Astrocyte of the cerebellum (primary cell): ENCODE measurements around the gene MAPT.
"Not testable (repeated sequence)": the region's sequence is repeated elsewhere in the genome, so short reads cannot be mapped to it uniquely, and the experiment has no call there.

Experiments used
- DNase-seq: peaks from one replicate; pipeline ENCODE4 v3.0.0-alpha.2; 2011; ENCODE audit warnings: low read depth
- H3K4me3 ChIP-seq: 2 replicates; pipeline ENCODE4 v1.5.1; 2011; ENCODE audit warnings: mild to moderate bottlenecking, low read depth, low read length, moderate library complexity
- in situ Hi-C: cut with HindIII; loops from 2 replicates; pipeline ENCODE4 v1.10.0; 2017; ENCODE audit warnings: low sequenced_read_pairs
- TF ChIP-seq, protein P1 (sequence below): IDR thresholded peaks from 2 replicates; pipeline ENCODE4 v1.5.1; 2012; ENCODE audit warnings: low read length, low read depth, moderate library complexity, mild to moderate bottlenecking; ENCODE audit errors: missing control alignments

Gene MAPT

DNA sequence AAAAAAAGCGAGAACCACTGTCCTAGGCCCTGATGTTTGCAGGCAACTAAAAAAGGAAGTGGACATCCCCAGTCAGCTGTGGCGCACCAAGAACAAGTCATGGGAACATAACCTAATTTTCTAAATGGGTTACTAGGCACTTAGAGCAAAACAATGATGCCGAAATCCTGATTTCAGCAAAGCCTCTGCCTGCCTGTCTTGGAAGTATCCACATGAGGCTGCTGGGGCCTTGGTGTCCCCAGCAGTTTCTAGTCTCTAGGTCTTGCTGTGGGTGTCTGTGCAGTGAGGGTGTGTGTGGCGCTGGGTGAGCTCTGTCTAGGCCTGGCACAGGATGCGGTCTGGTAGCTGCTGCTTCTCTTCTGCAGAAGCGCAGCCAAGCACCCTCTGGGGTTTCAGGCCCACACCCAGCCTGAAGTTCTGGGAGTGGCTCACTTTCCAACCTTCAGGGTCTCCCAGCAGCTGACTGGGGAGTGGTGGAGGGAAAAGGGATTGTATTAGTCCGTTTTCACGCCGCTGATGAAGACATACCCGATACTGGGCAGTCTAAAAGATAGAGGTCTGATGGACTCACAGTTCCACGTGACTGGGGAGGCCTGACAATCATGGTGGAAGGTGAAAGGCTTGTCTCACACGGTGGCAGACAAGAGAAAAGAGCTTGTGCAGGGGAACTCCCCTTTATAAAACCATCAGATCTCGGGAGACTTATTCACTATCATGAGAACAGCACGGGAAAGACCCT lies 125.8 kb downstream of the MAPT start:
- no peak for DNase-seq
- in situ Hi-C loops = no loop called here

DNA sequence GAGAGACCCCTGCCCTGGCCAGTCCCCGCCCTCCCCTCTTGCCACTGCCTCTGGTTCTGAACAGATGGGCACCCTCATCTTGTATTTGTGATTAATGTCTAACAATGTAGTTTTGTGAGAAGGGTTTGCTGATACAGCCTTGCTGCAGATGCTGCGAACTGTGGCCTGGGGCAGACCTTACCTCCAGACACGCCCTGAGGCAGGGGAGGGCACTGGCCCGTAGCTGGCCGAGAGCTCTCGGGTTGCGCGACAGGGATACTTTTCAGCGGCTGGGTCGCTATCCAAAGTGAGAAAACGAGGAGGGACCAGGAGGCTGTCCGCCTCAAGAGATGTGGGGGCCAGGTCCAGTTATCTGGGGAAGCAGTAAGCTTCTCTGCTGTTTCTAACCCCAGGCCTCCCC lies 126.6 kb downstream of the MAPT start:
- H3K4me3 ChIP-seq = no peak overlapping the region
- in situ Hi-C loops = no loop called here
- no peak for DNase-seq
- TF ChIP-seq, protein P1, sequence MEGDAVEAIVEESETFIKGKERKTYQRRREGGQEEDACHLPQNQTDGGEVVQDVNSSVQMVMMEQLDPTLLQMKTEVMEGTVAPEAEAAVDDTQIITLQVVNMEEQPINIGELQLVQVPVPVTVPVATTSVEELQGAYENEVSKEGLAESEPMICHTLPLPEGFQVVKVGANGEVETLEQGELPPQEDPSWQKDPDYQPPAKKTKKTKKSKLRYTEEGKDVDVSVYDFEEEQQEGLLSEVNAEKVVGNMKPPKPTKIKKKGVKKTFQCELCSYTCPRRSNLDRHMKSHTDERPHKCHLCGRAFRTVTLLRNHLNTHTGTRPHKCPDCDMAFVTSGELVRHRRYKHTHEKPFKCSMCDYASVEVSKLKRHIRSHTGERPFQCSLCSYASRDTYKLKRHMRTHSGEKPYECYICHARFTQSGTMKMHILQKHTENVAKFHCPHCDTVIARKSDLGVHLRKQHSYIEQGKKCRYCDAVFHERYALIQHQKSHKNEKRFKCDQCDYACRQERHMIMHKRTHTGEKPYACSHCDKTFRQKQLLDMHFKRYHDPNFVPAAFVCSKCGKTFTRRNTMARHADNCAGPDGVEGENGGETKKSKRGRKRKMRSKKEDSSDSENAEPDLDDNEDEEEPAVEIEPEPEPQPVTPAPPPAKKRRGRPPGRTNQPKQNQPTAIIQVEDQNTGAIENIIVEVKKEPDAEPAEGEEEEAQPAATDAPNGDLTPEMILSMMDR = no peak

More for the DNA sequence above, 125.8 kb downstream of the MAPT start:
- H3K4me3 ChIP-seq = no peak overlapping the region
- TF ChIP-seq, protein P1 = no peak

DNA sequence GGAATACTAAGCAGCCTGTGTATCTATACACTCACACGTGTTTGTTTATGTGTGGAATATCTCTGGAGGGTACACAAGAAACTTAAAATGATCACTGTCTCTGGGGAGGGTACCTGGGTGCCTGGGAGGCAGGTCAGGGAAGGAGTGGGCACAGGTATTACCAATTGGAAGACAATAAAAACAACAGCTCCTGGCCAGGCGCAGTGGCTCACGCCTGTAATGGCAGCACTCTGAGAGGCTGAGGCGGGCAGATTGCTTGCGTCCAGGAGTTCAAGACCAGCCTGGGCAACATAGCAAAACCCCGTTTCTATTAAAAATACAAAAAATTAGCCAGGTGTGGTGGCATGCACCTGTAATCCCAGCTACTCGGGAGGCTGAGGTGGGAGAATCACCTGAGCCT lies 129.0 kb downstream of the MAPT start:
- H3K4me3 ChIP-seq, in situ Hi-C loops, DNase-seq: not testable (repeated sequence)

DNA sequence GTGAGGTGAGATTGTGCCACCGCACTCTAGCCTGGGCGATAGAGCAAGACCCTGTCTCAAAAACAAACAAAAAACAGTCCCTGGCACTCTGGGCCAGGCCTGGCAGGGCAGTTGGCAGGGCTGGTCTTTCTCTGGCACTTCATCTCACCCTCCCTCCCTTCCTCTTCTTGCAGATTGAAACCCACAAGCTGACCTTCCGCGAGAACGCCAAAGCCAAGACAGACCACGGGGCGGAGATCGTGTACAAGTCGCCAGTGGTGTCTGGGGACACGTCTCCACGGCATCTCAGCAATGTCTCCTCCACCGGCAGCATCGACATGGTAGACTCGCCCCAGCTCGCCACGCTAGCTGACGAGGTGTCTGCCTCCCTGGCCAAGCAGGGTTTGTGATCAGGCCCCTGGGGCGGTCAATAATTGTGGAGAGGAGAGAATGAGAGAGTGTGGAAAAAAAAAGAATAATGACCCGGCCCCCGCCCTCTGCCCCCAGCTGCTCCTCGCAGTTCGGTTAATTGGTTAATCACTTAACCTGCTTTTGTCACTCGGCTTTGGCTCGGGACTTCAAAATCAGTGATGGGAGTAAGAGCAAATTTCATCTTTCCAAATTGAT lies 129.5 kb downstream of the MAPT start:
- TF ChIP-seq, protein P1 = no peak
- in situ Hi-C loops = no loop called here
- DNase-seq = no peak

DNA sequence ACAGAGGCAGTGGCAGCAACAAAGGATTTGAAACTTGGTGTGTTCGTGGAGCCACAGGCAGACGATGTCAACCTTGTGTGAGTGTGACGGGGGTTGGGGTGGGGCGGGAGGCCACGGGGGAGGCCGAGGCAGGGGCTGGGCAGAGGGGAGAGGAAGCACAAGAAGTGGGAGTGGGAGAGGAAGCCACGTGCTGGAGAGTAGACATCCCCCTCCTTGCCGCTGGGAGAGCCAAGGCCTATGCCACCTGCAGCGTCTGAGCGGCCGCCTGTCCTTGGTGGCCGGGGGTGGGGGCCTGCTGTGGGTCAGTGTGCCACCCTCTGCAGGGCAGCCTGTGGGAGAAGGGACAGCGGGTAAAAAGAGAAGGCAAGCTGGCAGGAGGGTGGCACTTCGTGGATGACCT lies 130.2 kb downstream of the MAPT start:
- no peak overlapping the region for H3K4me3 ChIP-seq
- no peak for DNase-seq
- in situ Hi-C loops = no loop called here
- TF ChIP-seq, protein P1 = no peak

More for the DNA sequence above, 129.5 kb downstream of the MAPT start:
- H3K4me3 ChIP-seq = no peak overlapping the region

DNA sequence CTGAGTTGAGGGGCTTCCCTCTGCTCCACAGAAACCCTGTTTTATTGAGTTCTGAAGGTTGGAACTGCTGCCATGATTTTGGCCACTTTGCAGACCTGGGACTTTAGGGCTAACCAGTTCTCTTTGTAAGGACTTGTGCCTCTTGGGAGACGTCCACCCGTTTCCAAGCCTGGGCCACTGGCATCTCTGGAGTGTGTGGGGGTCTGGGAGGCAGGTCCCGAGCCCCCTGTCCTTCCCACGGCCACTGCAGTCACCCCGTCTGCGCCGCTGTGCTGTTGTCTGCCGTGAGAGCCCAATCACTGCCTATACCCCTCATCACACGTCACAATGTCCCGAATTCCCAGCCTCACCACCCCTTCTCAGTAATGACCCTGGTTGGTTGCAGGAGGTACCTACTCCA lies 130.7 kb downstream of the MAPT start:
- in situ Hi-C loops = no loop called here
- TF ChIP-seq, protein P1 = no peak
- DNase-seq = no peak
- no peak overlapping the region for H3K4me3 ChIP-seq

DNA sequence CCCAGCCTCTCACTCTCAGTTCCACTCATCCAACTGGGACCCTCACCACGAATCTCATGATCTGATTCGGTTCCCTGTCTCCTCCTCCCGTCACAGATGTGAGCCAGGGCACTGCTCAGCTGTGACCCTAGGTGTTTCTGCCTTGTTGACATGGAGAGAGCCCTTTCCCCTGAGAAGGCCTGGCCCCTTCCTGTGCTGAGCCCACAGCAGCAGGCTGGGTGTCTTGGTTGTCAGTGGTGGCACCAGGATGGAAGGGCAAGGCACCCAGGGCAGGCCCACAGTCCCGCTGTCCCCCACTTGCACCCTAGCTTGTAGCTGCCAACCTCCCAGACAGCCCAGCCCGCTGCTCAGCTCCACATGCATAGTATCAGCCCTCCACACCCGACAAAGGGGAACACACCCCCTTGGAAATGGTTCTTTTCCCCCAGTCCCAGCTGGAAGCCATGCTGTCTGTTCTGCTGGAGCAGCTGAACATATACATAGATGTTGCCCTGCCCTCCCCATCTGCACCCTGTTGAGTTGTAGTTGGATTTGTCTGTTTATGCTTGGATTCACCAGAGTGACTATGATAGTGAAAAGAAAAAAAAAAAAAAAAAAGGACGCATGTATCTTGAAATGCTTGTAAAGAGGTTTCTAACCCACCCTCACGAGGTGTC lies 131.3 kb downstream of the MAPT start:
- no peak overlapping the region for H3K4me3 ChIP-seq
- no peak for DNase-seq
- in situ Hi-C loops = no loop called here
- TF ChIP-seq, protein P1 = no peak
